ENCODE data around the gene LRCOL1.

Gene LRCOL1

DNA sequence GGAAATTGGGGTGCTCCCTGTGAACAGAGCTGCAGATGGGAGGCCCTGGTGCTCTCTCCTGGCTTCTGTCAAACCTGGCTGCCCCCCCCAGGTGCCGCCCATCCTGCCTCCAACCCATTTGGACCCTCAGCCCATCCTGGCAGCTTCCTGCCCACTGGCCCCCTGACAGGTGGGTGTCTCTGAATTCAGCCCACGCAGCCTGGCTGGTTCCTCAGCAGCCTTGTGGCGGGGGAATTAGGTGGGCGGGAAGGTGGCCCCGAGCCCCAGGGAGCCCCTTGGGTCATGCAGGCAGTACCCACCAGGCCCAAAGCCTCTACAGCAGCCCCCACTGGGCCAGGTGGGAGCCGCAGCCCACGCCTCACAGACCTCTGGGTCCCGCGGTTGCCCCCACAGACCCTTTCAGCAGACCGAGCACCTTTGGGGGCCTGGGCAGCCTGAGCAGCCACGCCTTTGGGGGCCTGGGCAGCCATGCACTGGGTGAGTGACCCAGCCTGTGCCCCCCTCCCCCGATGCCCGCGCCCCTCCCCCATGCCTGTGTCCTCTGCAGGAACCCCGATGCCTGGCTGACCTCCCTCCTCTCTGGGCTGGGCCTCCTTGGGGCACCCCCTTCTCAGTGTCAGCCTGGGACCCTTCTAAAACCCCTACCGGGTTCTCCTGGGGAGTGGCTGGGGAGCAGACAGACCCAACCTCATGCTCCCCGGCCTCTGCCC is 28.9 kb downstream of the LRCOL1 start:
- no peak overlapping the region for H3K4me3 ChIP-seq (ENCODE audit: low read depth, low read length)
- no peak for DNase-seq (ENCODE audit: low read depth)
- TF ChIP-seq, protein P1, sequence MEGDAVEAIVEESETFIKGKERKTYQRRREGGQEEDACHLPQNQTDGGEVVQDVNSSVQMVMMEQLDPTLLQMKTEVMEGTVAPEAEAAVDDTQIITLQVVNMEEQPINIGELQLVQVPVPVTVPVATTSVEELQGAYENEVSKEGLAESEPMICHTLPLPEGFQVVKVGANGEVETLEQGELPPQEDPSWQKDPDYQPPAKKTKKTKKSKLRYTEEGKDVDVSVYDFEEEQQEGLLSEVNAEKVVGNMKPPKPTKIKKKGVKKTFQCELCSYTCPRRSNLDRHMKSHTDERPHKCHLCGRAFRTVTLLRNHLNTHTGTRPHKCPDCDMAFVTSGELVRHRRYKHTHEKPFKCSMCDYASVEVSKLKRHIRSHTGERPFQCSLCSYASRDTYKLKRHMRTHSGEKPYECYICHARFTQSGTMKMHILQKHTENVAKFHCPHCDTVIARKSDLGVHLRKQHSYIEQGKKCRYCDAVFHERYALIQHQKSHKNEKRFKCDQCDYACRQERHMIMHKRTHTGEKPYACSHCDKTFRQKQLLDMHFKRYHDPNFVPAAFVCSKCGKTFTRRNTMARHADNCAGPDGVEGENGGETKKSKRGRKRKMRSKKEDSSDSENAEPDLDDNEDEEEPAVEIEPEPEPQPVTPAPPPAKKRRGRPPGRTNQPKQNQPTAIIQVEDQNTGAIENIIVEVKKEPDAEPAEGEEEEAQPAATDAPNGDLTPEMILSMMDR (IDR thresholded peaks at IDR 0.05; ENCODE audit: insufficient read depth, low read depth, low read length, missing control alignments) = no peak

DNA sequence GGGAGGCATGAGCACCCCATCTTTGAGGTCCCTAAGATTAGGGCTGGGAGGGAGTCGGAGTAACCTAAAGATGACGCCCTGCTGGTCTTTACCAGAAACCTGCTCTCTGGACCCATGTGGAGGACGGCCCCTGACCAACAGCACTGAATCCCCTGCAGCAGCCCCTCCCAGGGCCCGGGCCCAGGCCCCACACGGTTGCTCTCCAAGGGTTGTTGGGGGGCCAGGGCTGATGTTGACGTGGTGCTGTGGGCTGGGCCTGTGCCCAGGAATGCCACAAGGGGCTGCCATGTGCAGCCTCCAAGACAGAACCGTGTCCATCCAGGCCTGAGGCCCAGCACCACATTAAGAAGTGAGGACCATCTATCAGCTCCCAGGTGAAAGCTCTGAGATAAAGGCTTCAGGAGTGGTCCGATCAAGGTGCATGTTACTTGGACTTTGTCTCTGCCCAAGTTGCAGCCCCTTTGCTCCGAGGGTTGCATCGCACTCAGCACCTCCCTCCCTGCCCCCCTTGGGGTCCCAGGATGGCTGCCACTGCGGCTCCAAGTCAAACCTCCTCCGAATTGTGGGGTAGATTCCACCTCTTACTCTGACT is 29.6 kb downstream of the LRCOL1 start:
- TF ChIP-seq, protein P1 (IDR thresholded peaks at IDR 0.05; ENCODE audit: insufficient read depth, low read depth, low read length, missing control alignments) = no peak
- no peak overlapping the region for H3K4me3 ChIP-seq (ENCODE audit: low read depth, low read length)
- DNase-seq (ENCODE audit: low read depth) = no peak

GRCh38 chr12:132579744-132580143 is 30.6 kb downstream of the LRCOL1 start:
- no peak for DNase-seq (ENCODE audit: low read depth)
- TF ChIP-seq, protein P1 (IDR thresholded peaks at IDR 0.05; ENCODE audit: insufficient read depth, low read depth, low read length, missing control alignments) = no peak

GRCh38 chr12:132578826-132579225 is 31.6 kb downstream of the LRCOL1 start:
- no peak for DNase-seq (ENCODE audit: low read depth)
- no peak overlapping the region for H3K4me3 ChIP-seq (ENCODE audit: low read depth, low read length)
- TF ChIP-seq, protein P1 (IDR thresholded peaks at IDR 0.05; ENCODE audit: insufficient read depth, low read depth, low read length, missing control alignments) = no peak

More at GRCh38 chr12:132579744-132580143, 30.6 kb downstream of the LRCOL1 start:
- no peak overlapping the region for H3K4me3 ChIP-seq (ENCODE audit: low read depth, low read length)

DNA sequence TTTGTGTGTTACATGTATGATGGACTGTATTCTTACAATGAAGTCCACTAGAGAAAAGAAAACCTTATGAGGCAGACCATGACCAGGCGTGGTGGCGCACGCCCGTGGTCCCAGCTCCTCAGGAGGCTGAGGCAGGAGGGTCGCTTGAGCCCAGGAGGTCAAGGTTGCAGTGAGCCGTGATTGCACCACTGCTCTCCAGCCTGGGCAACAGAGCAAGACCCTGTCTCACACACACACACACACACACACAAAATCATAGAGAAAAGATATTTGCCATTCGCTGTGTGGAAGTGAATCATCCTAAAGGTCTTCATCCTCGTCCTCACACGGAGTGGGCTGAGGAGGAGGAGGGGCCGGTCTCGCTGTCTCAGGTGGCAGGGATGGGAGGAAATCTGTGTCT is 32.3 kb downstream of the LRCOL1 start:
- no peak for DNase-seq (ENCODE audit: low read depth)
- TF ChIP-seq, protein P1 (IDR thresholded peaks at IDR 0.05; ENCODE audit: insufficient read depth, low read depth, low read length, missing control alignments) = no peak
- H3K4me3 ChIP-seq (ENCODE audit: low read depth, low read length) = no peak overlapping the region

DNA sequence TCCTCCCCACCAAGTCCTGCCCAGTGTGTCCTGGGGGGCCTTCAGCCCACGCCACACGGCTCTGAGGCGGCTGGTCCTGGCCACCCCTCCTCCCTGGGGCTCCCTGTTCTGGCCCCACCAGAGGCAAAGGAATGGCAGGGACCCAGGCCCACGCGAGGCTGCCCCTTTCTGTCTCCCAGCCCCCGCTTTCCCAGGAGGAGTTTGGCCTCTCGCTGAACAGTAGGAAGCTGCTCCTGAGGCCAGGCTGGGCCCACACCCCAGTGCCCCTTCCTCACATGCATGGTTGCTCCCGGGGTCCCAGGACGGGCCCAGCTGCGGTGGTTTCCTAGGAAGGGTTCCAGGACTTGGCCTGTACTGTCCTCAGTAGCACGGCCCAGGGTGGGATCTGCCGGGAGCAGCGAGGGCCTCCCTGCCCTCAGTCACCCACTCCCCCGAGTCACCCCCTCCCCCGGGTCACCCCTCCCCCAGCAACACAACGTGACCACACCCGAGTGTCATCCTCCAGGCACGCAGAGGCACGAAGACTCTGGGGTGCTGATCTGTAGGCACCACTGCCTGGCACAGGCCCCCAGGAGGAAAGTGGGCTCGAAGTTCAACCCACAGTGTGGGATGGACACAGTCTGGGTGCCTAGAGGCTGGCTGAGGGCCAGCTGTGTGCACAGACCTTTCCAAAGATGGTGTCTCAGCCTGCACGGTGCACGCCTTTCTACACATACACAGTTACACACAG is 33.0 kb downstream of the LRCOL1 start:
- no peak overlapping the region for H3K4me3 ChIP-seq (ENCODE audit: low read depth, low read length)
- DNase-seq (ENCODE audit: low read depth) = no peak
- TF ChIP-seq, protein P1 (IDR thresholded peaks at IDR 0.05; ENCODE audit: insufficient read depth, low read depth, low read length, missing control alignments) = no peak

All from GM12865 (cell line).